Measurements from ENCODE around the gene STAC3. TPM values are rescaled to one million over a fixed set of nuclear protein-coding genes. Genes with fewer than 3 reads are reported as not detected.

The STAC3 gene
- total and polyA plus RNA-seq, 2 of the 13 experiments (the other 11 are each of a cell fraction or from before 2014, with no cell fraction given) = 0.18 to 0.22 TPM

- TF ChIP-seq MAFK (conservative IDR thresholded peaks at IDR 0.05 in 1 of 2, IDR thresholded peaks at IDR 0.05 in 1 of 2; ENCODE audit: low read length in 2 of 2) (no peak), RBM39 (IDR thresholded peaks at IDR 0.05; ENCODE audit: low read depth, low read length, poor library complexity, severe bottlenecking) (peak; percentile 30), ZBTB10 (CRISPR knock-in tag; IDR thresholded peaks at IDR 0.05; ENCODE audit: borderline replicate concordance) (0 out of 2 replicates have a peak, but pooled peaks have one; percentile 5), ZNF567 (CRISPR knock-in tag; IDR thresholded peaks at IDR 0.05; ENCODE audit: borderline replicate concordance) (peak; percentile 90; the same call in 1 of the 2 replicates), MTF2 (CRISPR knock-in tag; IDR thresholded peaks at IDR 0.05; ENCODE audit: borderline replicate concordance) (peak; percentile 99; the same call in 1 of the 2 replicates), MTA3 (CRISPR knock-in tag; IDR thresholded peaks at IDR 0.05) (no peak), ZNF282 (IDR thresholded peaks at IDR 0.05; ENCODE audit: partially characterized antibody) (no peak), RFXAP (CRISPR knock-in tag; IDR thresholded peaks at IDR 0.05; ENCODE audit: borderline replicate concordance) (no peak; the same call in 1 of the 2 replicates), ZNF792 (CRISPR knock-in tag; IDR thresholded peaks at IDR 0.05) (0 out of 2 replicates have a peak, but pooled peaks have one; percentile 48), HNF1B (CRISPR knock-in tag; IDR thresholded peaks at IDR 0.05) (no peak), ZNF225 (CRISPR knock-in tag; IDR thresholded peaks at IDR 0.05) (peak; percentile 70; the same call in 1 of the 2 replicates), MIER3 (CRISPR knock-in tag; IDR thresholded peaks at IDR 0.05; ENCODE audit: borderline replicate concordance) (0 out of 2 replicates have a peak, but pooled peaks have one; percentile 61), ZKSCAN8 (CRISPR knock-in tag; IDR thresholded peaks at IDR 0.05; ENCODE audit: borderline replicate concordance) (peak; percentile 20; the same call in 1 of the 2 replicates), ZNF33B (CRISPR knock-in tag; IDR thresholded peaks at IDR 0.05) (0 out of 2 replicates have a peak, but pooled peaks have one; percentile 40), ZNF75D (CRISPR knock-in tag; IDR thresholded peaks at IDR 0.05; ENCODE audit: borderline replicate concordance) (no peak), SMAD3 (CRISPR knock-in tag; IDR thresholded peaks at IDR 0.05) (no peak), ZNF10 (CRISPR knock-in tag; IDR thresholded peaks at IDR 0.05; ENCODE audit: borderline replicate concordance, low read depth) (no peak)
- TF ChIP-seq, protein P1, sequence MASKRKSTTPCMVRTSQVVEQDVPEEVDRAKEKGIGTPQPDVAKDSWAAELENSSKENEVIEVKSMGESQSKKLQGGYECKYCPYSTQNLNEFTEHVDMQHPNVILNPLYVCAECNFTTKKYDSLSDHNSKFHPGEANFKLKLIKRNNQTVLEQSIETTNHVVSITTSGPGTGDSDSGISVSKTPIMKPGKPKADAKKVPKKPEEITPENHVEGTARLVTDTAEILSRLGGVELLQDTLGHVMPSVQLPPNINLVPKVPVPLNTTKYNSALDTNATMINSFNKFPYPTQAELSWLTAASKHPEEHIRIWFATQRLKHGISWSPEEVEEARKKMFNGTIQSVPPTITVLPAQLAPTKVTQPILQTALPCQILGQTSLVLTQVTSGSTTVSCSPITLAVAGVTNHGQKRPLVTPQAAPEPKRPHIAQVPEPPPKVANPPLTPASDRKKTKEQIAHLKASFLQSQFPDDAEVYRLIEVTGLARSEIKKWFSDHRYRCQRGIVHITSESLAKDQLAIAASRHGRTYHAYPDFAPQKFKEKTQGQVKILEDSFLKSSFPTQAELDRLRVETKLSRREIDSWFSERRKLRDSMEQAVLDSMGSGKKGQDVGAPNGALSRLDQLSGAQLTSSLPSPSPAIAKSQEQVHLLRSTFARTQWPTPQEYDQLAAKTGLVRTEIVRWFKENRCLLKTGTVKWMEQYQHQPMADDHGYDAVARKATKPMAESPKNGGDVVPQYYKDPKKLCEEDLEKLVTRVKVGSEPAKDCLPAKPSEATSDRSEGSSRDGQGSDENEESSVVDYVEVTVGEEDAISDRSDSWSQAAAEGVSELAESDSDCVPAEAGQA (IDR thresholded peaks at IDR 0.05; ENCODE audit: low read depth) = peak; percentile 64; the same call in 1 of the 2 replicates
- TF ChIP-seq, protein P1 (CRISPR knock-in tag; IDR thresholded peaks at IDR 0.05; ENCODE audit: borderline replicate concordance) = no peak
Measured at GRCh38 chr12:57238854-57239554, 12.0 kb downstream of the STAC3 start (continued).
